Measurements from ENCODE around the gene C1RL.

DNA sequence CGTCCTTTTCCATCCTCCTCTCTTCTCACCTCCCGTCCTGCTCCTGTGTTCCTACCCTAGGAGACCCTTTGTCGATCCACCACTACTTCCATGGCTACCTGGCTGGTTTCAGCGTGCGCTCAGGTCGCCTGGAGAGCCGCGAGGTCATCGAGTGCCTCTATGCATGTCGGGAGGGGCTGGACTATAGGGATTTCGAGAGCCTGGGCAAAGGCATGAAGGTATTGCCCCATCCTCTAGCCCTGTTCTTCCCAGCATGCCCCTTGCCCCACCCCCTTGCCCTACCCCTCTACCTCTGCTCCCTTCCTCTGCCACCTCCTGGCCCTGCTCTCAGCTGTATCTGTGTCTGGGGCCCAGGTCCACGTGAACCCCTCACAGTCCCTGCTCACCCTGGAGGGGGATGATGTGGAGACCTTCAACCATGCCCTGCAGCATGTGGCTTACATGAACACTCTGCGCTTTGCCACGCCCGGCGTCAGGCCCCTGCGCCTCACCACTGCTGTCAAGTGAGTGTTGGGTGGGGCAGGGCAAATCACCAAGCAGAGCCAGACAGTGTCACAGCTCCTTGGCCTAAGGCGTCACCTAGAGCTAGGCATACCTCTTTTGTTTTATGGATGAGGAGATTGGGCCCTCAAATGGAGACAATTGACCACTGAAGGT, 33.9 kb upstream of the C1RL start:
- TF ChIP-seq, protein P1, sequence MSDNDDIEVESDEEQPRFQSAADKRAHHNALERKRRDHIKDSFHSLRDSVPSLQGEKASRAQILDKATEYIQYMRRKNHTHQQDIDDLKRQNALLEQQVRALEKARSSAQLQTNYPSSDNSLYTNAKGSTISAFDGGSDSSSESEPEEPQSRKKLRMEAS (IDR thresholded peaks at IDR 0.05), result no peak
- TF ChIP-seq, protein P2, sequence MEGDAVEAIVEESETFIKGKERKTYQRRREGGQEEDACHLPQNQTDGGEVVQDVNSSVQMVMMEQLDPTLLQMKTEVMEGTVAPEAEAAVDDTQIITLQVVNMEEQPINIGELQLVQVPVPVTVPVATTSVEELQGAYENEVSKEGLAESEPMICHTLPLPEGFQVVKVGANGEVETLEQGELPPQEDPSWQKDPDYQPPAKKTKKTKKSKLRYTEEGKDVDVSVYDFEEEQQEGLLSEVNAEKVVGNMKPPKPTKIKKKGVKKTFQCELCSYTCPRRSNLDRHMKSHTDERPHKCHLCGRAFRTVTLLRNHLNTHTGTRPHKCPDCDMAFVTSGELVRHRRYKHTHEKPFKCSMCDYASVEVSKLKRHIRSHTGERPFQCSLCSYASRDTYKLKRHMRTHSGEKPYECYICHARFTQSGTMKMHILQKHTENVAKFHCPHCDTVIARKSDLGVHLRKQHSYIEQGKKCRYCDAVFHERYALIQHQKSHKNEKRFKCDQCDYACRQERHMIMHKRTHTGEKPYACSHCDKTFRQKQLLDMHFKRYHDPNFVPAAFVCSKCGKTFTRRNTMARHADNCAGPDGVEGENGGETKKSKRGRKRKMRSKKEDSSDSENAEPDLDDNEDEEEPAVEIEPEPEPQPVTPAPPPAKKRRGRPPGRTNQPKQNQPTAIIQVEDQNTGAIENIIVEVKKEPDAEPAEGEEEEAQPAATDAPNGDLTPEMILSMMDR (IDR thresholded peaks at IDR 0.05 in 2 of 3, conservative IDR thresholded peaks at IDR 0.05 in 1 of 3; ENCODE audit: borderline replicate concordance in 1 of 3, insufficient read depth in 1 of 3, low read depth in 2 of 3, low read length in 2 of 3), result no peak
- no peak for TF ChIP-seq POLR2AphosphoS5 (IDR thresholded peaks at IDR 0.05; ENCODE audit: low read depth, low read length)
- no peak for TF ChIP-seq POLR2A (IDR thresholded peaks at IDR 0.05; ENCODE audit: borderline replicate concordance, extremely low read depth, insufficient read depth, insufficient read length)
- no peak for TF ChIP-seq EZH2 (IDR thresholded peaks at IDR 0.05)
- TF ChIP-seq YY1 (IDR thresholded peaks at IDR 0.05; ENCODE audit: extremely low read depth, insufficient replicate concordance, low read depth, low read length), result no peak
- TF ChIP-seq RAD21 (IDR thresholded peaks at IDR 0.05; ENCODE audit: low read depth), result no peak
- TF ChIP-seq, protein P3, sequence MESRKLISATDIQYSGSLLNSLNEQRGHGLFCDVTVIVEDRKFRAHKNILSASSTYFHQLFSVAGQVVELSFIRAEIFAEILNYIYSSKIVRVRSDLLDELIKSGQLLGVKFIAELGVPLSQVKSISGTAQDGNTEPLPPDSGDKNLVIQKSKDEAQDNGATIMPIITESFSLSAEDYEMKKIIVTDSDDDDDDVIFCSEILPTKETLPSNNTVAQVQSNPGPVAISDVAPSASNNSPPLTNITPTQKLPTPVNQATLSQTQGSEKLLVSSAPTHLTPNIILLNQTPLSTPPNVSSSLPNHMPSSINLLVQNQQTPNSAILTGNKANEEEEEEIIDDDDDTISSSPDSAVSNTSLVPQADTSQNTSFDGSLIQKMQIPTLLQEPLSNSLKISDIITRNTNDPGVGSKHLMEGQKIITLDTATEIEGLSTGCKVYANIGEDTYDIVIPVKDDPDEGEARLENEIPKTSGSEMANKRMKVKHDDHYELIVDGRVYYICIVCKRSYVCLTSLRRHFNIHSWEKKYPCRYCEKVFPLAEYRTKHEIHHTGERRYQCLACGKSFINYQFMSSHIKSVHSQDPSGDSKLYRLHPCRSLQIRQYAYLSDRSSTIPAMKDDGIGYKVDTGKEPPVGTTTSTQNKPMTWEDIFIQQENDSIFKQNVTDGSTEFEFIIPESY (IDR thresholded peaks at IDR 0.05; ENCODE audit: extremely low read depth, insufficient replicate concordance, low read length), result no peak
- TF ChIP-seq EZH2phosphoT487 (IDR thresholded peaks at IDR 0.05; ENCODE audit: borderline replicate concordance), result no peak
- no peak for TF ChIP-seq SRF (IDR thresholded peaks at IDR 0.05; ENCODE audit: low read depth)
- TF ChIP-seq CEBPB (IDR thresholded peaks at IDR 0.05; ENCODE audit: low read depth), result no peak
- TF ChIP-seq ZNF274 (IDR thresholded peaks at IDR 0.05; ENCODE audit: low read depth, low read length), result no peak
- TF ChIP-seq JUND (IDR thresholded peaks at IDR 0.05), result no peak
- TF ChIP-seq FOSL1 (IDR thresholded peaks at IDR 0.05; ENCODE audit: low read depth), result no peak
